Activated naive CD4-positive, alpha-beta T cell treated with anti-CD3 and anti-CD28 coated beads for 36 hours (primary cell): Measurements from ENCODE around the gene GLIS1. TPM values are rescaled to one million over a fixed set of nuclear protein-coding genes. Genes with fewer than 3 reads are reported as not detected.

Experiments
- CTCF ChIA-PET: fragments of 350-600 bp; sonication (Branson Sonifier 250); formaldehyde crosslinking; loops from one replicate; lab custom pipeline; 2021; ENCODE audit warnings: antibody characterized with exemption; lab: Charles Lee
- DNase-seq: peaks from one replicate; pipeline ENCODE4 v3.0.0-alpha.2; 2020
- H3K27ac Mint-ChIP-seq: one replicate; pipeline ENCODE4 v1.8.0; 2021; ENCODE audit warnings: mild to moderate bottlenecking, mixed read lengths
- H3K27me3 Mint-ChIP-seq: one replicate; pipeline ENCODE4 v1.8.0; 2021; ENCODE audit warnings: low read depth, mixed read lengths
- H3K36me3 Mint-ChIP-seq: one replicate; pipeline ENCODE4 v1.8.0; 2021; ENCODE audit warnings: low read depth, mixed read lengths
- H3K4me1 Mint-ChIP-seq: one replicate; pipeline ENCODE4 v1.8.0; 2021; ENCODE audit warnings: low read depth, mixed read lengths
- H3K4me3 Mint-ChIP-seq: one replicate; pipeline ENCODE4 v1.8.0; 2021; ENCODE audit warnings: mild to moderate bottlenecking, moderate library complexity, mixed read lengths
- H3K9me3 Mint-ChIP-seq: one replicate; pipeline ENCODE4 v1.8.0; 2021; ENCODE audit warnings: mixed read lengths
- intact Hi-C: fragments of 100-400 bp; cut with micrococcal nuclease; formaldehyde crosslinking; loops from one replicate; pipeline ENCODE4 v1.15.1; 2023
- total RNA-seq, 2 experiments: library from RNA; stranded (reverse); gene quantifications; one replicate each; pipeline ENCODE4 v1.2.3, GENCODE V29; 2021

Gene GLIS1
- total RNA-seq, 2 experiments from 2014 or later, result not detected

DNA sequence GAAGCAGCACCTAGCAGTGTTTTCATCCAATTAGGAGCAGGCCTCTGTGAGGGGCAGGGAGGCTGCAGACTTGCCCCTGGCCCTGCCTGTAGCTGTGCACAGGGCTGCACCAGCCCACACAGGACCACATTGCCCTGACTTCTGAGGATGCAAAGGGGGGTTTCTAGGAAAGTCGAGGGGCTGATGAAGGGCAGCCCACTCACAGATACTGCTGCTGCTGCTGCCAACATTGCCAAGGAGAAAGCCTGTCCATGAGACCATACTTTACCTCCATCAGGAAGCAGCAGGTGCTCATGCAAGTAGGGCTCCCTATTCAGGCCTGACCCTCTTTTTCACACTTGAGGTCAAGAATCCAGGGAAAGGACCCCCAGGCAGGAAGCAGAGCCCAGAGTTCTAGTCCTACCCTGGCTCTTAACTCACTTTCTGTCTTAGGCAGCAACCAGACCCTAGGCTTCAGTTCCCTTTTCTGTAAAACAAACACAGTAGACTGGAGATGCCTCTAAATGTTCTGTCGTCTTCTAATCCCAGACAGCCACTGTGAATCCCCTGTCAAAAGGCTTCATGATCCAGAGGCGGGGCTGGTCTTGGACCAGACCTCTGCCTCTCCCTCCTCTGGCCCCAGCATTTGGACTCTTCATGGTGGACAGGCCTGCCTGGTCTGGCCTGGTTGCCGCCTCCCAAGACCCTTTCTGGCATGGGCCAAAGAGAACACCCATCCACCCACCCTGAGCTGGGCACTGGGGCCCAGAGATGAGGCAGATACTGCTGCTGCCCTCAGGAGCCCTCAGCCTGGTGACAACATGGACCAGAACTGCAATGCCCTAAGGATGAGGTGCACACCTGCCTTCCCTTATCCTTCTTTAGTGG lies 120.2 kb downstream of the GLIS1 start:
- Mint-ChIP-seq H3K27ac (no peak overlapping the region), H3K9me3 (no peaks in the 10 kb centered on the region), H3K36me3 (no peaks in the 10 kb centered on the region), H3K4me3 (no peak overlapping the region), H3K27me3 (no peaks in the 10 kb centered on the region), H3K4me1 (no peaks in the 10 kb centered on the region)
- intact Hi-C loops, result no loop called here
- no peak for DNase-seq
- CTCF ChIA-PET, result no interaction called here

DNA sequence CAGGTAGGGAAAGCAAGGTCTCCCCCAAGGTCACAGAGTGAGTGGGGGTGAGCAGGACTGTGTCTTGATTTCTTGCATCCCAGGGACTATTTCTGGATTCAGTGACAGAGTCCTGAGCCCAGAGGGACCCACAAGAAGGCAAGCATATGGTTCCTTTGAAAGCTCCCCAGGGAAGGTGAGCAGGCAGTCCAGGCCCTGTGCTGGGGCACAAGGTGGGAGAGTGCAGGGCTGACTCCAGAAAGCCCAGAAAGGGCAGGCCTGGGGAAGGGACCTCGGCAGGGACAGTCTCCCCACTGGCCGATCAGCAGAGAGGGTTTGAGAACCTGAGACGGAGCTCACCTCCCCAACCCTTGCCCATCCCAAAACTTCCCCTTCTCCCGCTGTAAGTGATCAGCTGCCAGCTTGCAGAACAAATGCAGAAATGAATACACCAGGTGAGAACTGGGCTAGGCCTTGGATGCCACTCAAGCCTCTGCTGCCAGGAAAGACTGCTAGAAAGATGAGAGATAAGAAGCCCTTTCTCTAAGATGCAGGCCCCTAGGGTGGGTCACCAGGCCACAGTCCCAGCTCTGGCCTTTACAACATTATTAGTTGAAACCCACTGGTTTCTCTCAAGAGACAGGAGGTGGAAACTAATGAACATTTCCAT lies 121.0 kb downstream of the GLIS1 start:
- H3K4me1 Mint-ChIP-seq, result no peaks in the 10 kb centered on the region
- H3K9me3 Mint-ChIP-seq, result no peaks in the 10 kb centered on the region
- no peak overlapping the region for H3K4me3 Mint-ChIP-seq
- CTCF ChIA-PET, result no interaction called here
- no peaks in the 10 kb centered on the region for H3K27me3 Mint-ChIP-seq
- no peak for DNase-seq
- no peaks in the 10 kb centered on the region for H3K36me3 Mint-ChIP-seq
- intact Hi-C loops, result no loop called here
- H3K27ac Mint-ChIP-seq, result no peak overlapping the region

GRCh38 chr1:53617382-53617781 lies 121.6 kb downstream of the GLIS1 start:
- Mint-ChIP-seq H3K4me3 (no peak overlapping the region), H3K4me1 (no peaks in the 10 kb centered on the region), H3K36me3 (no peaks in the 10 kb centered on the region), H3K9me3 (no peaks in the 10 kb centered on the region), H3K27me3 (no peaks in the 10 kb centered on the region), H3K27ac (no peak overlapping the region)
- intact Hi-C loops, result no loop called here
- DNase-seq, result no peak
- CTCF ChIA-PET, result no interaction called here

DNA sequence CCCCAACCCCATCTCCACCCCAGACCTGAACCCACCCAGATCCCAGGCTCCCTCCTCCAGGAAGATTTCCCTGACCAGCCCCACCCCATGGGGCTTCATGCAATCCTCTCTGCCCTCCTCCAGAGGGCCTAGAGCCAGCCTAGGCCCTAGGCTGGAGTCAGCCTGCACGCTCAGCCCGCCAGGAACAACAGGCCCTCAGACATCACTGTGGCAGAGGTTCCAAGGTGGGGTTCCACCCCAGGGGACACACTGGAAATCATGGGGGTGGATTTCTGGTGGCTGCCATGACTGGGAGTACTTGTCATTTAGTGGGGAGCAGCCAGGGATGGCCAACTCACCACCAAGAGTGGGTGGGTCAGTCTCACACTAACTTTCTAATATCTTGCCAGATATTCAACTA lies 122.0 kb downstream of the GLIS1 start:
- intact Hi-C loops, result no loop called here
- CTCF ChIA-PET, result no interaction called here
- Mint-ChIP-seq H3K4me3 (no peak overlapping the region), H3K9me3 (no peaks in the 10 kb centered on the region), H3K36me3 (no peaks in the 10 kb centered on the region), H3K27ac (no peak overlapping the region), H3K4me1 (no peaks in the 10 kb centered on the region), H3K27me3 (no peaks in the 10 kb centered on the region)
- no peak for DNase-seq

- no peaks in the 10 kb centered on the region for H3K27me3 Mint-ChIP-seq
- no peaks in the 10 kb centered on the region for H3K4me1 Mint-ChIP-seq
- CTCF ChIA-PET, result no interaction called here
- peaks cover 2% of the 10 kb centered on the region for H3K9me3 Mint-ChIP-seq
- intact Hi-C loops, result no loop called here
- H3K4me3 Mint-ChIP-seq, result no peak overlapping the region
- no peak overlapping the region for H3K27ac Mint-ChIP-seq
- no peaks in the 10 kb centered on the region for H3K36me3 Mint-ChIP-seq
- DNase-seq, result no peak
These were observed 122.5 kb downstream of the GLIS1 start for GRCh38 chr1:53616511-53616910.

DNA sequence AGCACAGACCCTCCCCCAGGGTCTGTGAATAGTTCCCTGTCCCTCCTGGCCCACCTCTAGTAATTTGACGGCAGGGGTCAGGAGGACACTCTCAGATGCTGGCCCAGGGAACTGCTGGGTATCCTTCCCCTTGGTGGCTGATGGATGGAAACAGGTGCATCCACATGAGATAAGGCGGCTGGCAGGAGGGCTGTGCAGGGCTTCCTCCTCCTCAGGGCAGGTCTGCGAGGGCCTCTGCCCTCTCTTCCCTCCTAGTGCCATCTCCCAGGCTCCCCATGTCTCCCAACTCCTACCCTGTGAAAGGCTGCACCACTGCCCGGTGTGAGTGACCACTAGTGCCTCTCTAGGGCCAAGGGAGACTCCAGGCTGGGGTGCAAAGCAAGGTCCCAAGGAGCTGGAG lies 123.9 kb downstream of the GLIS1 start:
- no peaks in the 10 kb centered on the region for H3K36me3 Mint-ChIP-seq
- intact Hi-C loops, result no loop called here

GRCh38 chr1:53614231-53615021 lies 124.5 kb downstream of the GLIS1 start:
- peaks cover 14% of the 10 kb centered on the region for H3K9me3 Mint-ChIP-seq
- H3K4me1 Mint-ChIP-seq, result no peaks in the 10 kb centered on the region
- no peak overlapping the region for H3K27ac Mint-ChIP-seq
- CTCF ChIA-PET, result no interaction called here
- H3K4me3 Mint-ChIP-seq, result no peak overlapping the region
- DNase-seq, result no peak
- H3K27me3 Mint-ChIP-seq, result no peaks in the 10 kb centered on the region
- no peaks in the 10 kb centered on the region for H3K36me3 Mint-ChIP-seq
- intact Hi-C loops, result no loop called here

More for the DNA sequence above, 123.9 kb downstream of the GLIS1 start:
- no peaks in the 10 kb centered on the region for H3K4me1 Mint-ChIP-seq
- H3K27me3 Mint-ChIP-seq, result no peaks in the 10 kb centered on the region
- no peak overlapping the region for H3K27ac Mint-ChIP-seq
- H3K4me3 Mint-ChIP-seq, result no peak overlapping the region
- DNase-seq, result no peak
- H3K9me3 Mint-ChIP-seq, result peaks cover 14% of the 10 kb centered on the region
- CTCF ChIA-PET, result no interaction called here

DNA sequence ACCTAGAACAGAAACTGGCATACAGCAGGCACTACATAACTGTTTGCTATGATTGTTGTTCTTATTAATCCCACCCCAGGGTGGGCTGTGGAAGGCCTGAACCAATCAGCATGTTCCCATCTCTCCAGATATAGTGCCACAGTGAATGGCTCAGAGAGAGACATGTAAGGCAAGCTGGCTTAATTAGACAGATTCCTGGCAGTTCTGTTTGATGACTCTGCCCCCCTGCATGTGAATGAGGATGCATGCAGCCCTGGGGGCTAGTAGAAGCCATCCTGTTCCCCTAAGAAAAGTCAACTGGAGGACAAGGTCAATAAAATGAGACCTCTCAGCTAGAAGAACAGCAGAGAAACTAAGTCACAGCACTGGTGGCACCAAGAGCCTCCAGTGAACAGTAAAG lies 130.3 kb downstream of the GLIS1 start:
- Mint-ChIP-seq H3K36me3 (no peaks in the 10 kb centered on the region), H3K4me1 (no peaks in the 10 kb centered on the region), H3K9me3 (peaks cover 14% of the 10 kb centered on the region), H3K4me3 (no peak overlapping the region), H3K27ac (no peak overlapping the region), H3K27me3 (no peaks in the 10 kb centered on the region)
- CTCF ChIA-PET, result no interaction called here
- intact Hi-C loops, result no loop called here
- DNase-seq, result no peak

DNA sequence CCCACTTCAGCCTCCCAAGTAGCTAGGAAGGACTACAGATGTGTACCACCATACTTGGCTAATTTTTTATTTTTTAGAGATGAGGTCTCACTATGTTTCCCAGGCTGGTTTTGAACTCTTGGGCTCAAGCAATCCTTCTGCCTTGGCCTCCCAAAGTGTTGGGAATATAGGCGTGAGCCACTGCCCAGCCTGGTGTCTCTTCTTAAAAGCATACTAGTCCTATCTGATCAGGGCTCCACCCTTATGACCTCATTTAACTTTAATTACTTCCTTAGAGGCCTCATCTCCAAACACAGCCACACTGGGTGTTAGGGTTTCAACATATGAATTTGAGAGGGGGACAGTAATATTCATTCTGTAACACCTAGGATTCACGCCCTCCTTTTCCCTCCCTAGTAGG lies 130.9 kb downstream of the GLIS1 start:
- Mint-ChIP-seq H3K36me3 (no peaks in the 10 kb centered on the region), H3K27me3 (no peaks in the 10 kb centered on the region), H3K9me3 (peaks cover 14% of the 10 kb centered on the region), H3K27ac (no peak overlapping the region), H3K4me1 (no peaks in the 10 kb centered on the region), H3K4me3 (no peak overlapping the region)
- DNase-seq, result no peak
- intact Hi-C loops, result no loop called here
- CTCF ChIA-PET, result no interaction called here

- no peaks in the 10 kb centered on the region for H3K4me1 Mint-ChIP-seq
- intact Hi-C loops, result no loop called here
- DNase-seq, result no peak
- CTCF ChIA-PET, result no interaction called here
- H3K4me3 Mint-ChIP-seq, result no peak overlapping the region
- H3K9me3 Mint-ChIP-seq, result peaks cover 13% of the 10 kb centered on the region
- H3K27ac Mint-ChIP-seq, result no peak overlapping the region
- no peaks in the 10 kb centered on the region for H3K36me3 Mint-ChIP-seq
- no peaks in the 10 kb centered on the region for H3K27me3 Mint-ChIP-seq
These were observed 132.3 kb downstream of the GLIS1 start for GRCh38 chr1:53606651-53607051.

DNA sequence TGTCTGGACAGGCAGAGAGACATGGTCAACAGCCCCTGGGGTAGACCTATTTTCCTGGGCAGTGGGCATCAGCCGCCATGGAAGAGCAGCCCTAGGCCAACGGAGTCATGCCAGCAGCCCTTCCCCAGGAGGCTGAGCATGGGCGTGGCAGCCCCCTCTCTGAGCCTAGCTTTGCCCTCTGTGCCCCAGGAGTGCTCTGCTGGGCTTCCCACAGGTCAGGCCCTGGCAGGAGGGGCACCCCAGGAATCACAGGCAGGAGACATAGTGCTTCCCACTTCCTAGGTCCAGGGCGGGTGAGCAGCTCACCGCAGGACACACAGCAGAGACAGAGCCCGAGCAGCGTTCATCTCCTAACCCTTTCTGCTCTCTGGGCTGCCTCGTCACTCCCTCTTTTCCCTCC lies 132.8 kb downstream of the GLIS1 start:
- H3K9me3 Mint-ChIP-seq, result peaks cover 8% of the 10 kb centered on the region
- H3K27ac Mint-ChIP-seq, result no peak overlapping the region
- DNase-seq, result no peak
- no peaks in the 10 kb centered on the region for H3K36me3 Mint-ChIP-seq
- intact Hi-C loops, result no loop called here
- no peak overlapping the region for H3K4me3 Mint-ChIP-seq
- no peaks in the 10 kb centered on the region for H3K4me1 Mint-ChIP-seq
- CTCF ChIA-PET, result no interaction called here
- H3K27me3 Mint-ChIP-seq, result no peaks in the 10 kb centered on the region

GRCh38 chr1:53605181-53605580 lies 133.8 kb downstream of the GLIS1 start:
- no peak overlapping the region for H3K27ac Mint-ChIP-seq
- no peaks in the 10 kb centered on the region for H3K27me3 Mint-ChIP-seq
- no peaks in the 10 kb centered on the region for H3K4me1 Mint-ChIP-seq
- peak; percentile 0 for DNase-seq
- H3K36me3 Mint-ChIP-seq, result no peaks in the 10 kb centered on the region
- peaks cover under 1% of the 10 kb centered on the region for H3K9me3 Mint-ChIP-seq
- H3K4me3 Mint-ChIP-seq, result no peak overlapping the region
- intact Hi-C loops, result no loop called here
- CTCF ChIA-PET, result interaction anchor here (0.6 to 0.9 kb wide), 2 partner anchors 19 to 149 kb away, joined by 3 to 5 read pairs; no protein-coding TSS in a partner anchor
